ENCODE data around the gene WDR45B. TPM values are rescaled to one million over a fixed set of nuclear protein-coding genes. Genes with fewer than 3 reads are reported as not detected.

Gene WDR45B
- total RNA-seq, 2 donors from 2014 or later, result 97.8 to 146 TPM

DNA sequence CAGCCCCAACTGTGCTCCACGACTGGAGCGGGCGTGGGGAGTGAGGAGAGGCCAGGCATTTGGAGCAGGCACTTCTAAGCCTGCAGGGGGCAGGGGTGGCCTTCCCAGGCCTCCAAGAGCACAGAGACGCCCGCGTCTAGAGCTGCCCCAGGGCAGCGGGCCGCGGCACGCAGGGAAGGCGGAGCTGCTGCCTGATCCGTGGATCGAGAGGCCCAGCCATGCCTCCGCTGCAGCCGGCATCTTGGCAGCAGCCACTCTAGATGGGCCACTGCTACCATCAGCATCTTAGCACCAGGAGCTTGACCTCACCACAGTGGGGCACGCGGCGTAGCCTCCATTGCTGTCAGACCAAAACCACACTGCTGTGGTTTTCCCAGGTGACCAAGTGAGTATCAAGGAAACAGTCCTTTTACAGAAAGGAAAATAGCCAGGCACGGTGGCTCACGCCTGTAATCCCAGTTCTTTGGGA is 20.4 kb upstream of the WDR45B start:
- intact Hi-C loops (cut with DNase I), result loop anchor here (5.0 kb wide), 1 partner anchor 109 kb away; no protein-coding TSS in a partner anchor
- no peaks in the 10 kb centered on the region for H3K27me3 ChIP-seq (replicated peaks; ENCODE audit: insufficient read depth)
- WGBS, result 35% methylated on average over 19 of the region's 20 CpGs
- H3K27ac ChIP-seq, result no peak overlapping the region
- DNase-seq (ENCODE audit: low spot score), result peak; percentile 62
- no peaks in the 10 kb centered on the region for H3K4me1 ChIP-seq (replicated peaks)
- no peaks in the 10 kb centered on the region for H3K9me3 ChIP-seq
- TF ChIP-seq POLR2AphosphoS5 (IDR thresholded peaks at IDR 0.05) (peak; percentile 28), POLR2A (IDR thresholded peaks at IDR 0.05) (no peak)
- TF ChIP-seq, protein P1, sequence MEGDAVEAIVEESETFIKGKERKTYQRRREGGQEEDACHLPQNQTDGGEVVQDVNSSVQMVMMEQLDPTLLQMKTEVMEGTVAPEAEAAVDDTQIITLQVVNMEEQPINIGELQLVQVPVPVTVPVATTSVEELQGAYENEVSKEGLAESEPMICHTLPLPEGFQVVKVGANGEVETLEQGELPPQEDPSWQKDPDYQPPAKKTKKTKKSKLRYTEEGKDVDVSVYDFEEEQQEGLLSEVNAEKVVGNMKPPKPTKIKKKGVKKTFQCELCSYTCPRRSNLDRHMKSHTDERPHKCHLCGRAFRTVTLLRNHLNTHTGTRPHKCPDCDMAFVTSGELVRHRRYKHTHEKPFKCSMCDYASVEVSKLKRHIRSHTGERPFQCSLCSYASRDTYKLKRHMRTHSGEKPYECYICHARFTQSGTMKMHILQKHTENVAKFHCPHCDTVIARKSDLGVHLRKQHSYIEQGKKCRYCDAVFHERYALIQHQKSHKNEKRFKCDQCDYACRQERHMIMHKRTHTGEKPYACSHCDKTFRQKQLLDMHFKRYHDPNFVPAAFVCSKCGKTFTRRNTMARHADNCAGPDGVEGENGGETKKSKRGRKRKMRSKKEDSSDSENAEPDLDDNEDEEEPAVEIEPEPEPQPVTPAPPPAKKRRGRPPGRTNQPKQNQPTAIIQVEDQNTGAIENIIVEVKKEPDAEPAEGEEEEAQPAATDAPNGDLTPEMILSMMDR (IDR thresholded peaks at IDR 0.05), result peak in 3 of 4 experiments; percentile 38 to 76 (median 66)
- no peak overlapping the region for H3K4me3 ChIP-seq
- no peaks in the 10 kb centered on the region for H3K36me3 ChIP-seq

DNA sequence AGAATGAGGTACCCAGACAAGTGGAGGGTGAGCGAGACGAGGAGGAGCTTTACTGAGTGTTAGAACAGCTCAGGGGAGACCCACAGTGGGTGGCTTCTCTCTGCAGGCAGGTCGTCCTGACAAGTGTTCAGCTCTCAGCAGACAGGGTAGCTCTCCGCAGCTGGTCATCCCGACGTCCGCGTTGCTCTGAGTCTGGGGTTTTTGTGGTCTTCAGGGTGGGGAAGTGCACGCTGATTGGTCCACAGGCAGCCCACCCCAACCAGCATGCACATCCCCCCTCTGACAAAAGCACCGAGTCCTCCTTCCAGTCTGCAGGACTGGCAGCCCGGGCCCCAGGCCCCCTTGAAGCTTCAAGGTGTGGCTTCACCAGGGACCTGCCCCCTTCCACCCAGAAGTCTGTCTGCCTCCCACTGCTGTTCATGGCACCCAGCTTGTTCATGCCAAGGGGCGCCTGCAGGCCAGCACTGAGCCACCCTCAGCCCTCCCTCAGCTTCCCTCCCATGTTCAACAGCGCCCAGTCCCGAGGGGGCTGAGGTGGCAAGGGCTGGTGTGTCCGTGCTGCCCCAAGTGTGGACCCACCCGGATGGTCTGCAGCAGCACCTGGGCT is 19.9 kb upstream of the WDR45B start:
- TF ChIP-seq POLR2A (IDR thresholded peaks at IDR 0.05) (no peak), POLR2AphosphoS5 (IDR thresholded peaks at IDR 0.05) (no peak)
- TF ChIP-seq, protein P1 (IDR thresholded peaks at IDR 0.05), result no peak
- WGBS, result 75% methylated on average over 16 of the region's 16 CpGs
- Histone ChIP-seq H3K36me3 (no peaks in the 10 kb centered on the region), H3K9me3 (no peaks in the 10 kb centered on the region), H3K27me3 (replicated peaks; ENCODE audit: insufficient read depth) (no peaks in the 10 kb centered on the region), H3K4me1 (replicated peaks) (no peaks in the 10 kb centered on the region), H3K4me3 (no peak overlapping the region), H3K27ac (no peak overlapping the region)
- intact Hi-C loops (cut with DNase I), result loop anchor here (5.0 kb wide), 1 partner anchor 109 kb away; no protein-coding TSS in a partner anchor
- DNase-seq (ENCODE audit: low spot score), result no peak

DNA sequence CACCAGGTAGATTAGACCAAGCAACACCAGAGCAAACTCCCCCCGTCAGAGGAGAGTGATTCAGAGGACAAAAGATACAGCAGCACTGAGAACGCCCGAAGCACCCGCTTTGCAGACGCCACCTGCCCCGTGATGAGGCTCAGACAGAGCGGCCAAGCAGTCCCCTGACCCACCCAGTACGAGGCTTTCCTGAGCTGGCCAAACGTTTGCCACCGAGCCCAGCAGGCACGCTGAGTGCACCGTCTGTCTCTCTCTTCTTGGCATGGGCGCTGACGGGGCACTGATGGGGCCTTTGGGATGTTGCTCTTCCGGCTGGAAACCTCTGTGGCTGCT is 19.4 kb upstream of the WDR45B start:
- no peak overlapping the region for H3K27ac ChIP-seq
- intact Hi-C loops (cut with DNase I), result loop anchor here (5.0 kb wide), 1 partner anchor 110 kb away; no protein-coding TSS in a partner anchor
- no peaks in the 10 kb centered on the region for H3K4me1 ChIP-seq (replicated peaks)
- TF ChIP-seq POLR2A (IDR thresholded peaks at IDR 0.05), result no peak
- TF ChIP-seq, protein P1 (IDR thresholded peaks at IDR 0.05), result no peak
- TF ChIP-seq POLR2AphosphoS5 (IDR thresholded peaks at IDR 0.05), result no peak
- no peak overlapping the region for H3K4me3 ChIP-seq
- H3K36me3 ChIP-seq, result no peaks in the 10 kb centered on the region
- 88% methylated on average over 15 of the region's 15 CpGs for WGBS
- DNase-seq (ENCODE audit: low spot score), result no peak
- H3K27me3 ChIP-seq (replicated peaks; ENCODE audit: insufficient read depth), result no peaks in the 10 kb centered on the region
- H3K9me3 ChIP-seq, result no peaks in the 10 kb centered on the region

DNA sequence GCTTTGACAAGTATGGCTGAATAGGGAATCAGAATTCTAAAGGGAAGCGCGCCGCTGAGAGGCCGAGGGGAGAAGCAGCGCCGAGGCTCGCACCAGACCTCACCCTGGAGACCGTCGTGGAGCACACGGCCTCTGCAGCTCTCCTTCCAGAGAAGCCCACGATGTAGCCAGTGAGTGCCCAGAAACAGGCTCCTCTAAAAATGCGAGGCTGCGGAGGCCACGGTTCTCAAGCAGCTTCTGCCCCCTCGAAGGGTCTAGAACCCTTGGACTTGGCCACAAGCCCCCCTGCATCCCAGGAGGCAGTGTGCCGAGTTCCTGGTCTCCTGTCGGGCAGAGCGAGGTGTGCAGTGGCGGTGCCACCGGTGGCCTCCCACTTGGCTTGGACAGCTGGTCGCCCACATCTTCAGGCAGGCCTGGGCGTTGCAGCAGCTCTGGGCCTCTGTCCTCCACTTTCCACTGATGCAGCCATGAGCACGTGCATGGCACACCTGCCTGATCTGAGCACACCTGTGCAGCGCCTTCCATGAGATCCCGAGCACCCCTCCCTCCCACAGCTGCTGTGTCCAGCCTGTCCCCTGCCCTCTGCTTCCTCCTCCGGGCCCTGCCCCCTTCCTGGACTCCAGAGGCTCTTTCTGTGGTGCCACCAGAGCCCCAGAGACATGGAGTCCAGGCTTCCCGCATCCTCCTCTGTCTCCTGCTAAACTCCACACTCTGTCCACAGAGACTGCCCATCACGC is 18.9 kb upstream of the WDR45B start:
- intact Hi-C loops (cut with DNase I), result loop anchor here (5.0 kb wide), 1 partner anchor 110 kb away; no protein-coding TSS in a partner anchor
- Histone ChIP-seq H3K27me3 (replicated peaks; ENCODE audit: insufficient read depth) (no peaks in the 10 kb centered on the region), H3K4me1 (replicated peaks) (no peaks in the 10 kb centered on the region), H3K9me3 (no peaks in the 10 kb centered on the region), H3K27ac (no peak overlapping the region), H3K36me3 (no peaks in the 10 kb centered on the region), H3K4me3 (no peak overlapping the region)
- DNase-seq (ENCODE audit: low spot score), result no peak
- no peak for TF ChIP-seq POLR2A (IDR thresholded peaks at IDR 0.05)
- TF ChIP-seq POLR2AphosphoS5 (IDR thresholded peaks at IDR 0.05), result no peak
- TF ChIP-seq, protein P1 (IDR thresholded peaks at IDR 0.05), result no peak
- WGBS, result 91% methylated on average over 18 of the region's 28 CpGs

All from prostate gland (tissue), 2 donors.